A549 treated with AZD9567 at 1 μM for 4 hours (cell line): Measurements from ENCODE around the gene NOL6. TPM values are rescaled to one million over a fixed set of nuclear protein-coding genes. Genes with fewer than 3 reads are reported as not detected.

Source experiments
- total RNA-seq: library from RNA; stranded (reverse); fragments of 200-300 nt; extraction: Qiagen RNA extraction; gene quantifications from 5 replicates; pipeline ENCODE4 v1.2.3, GENCODE V29; 2022; ENCODE audit not compliant: insufficient read depth

NOL6 gene
- total RNA-seq, result 65.8 to 78.8 TPM (median 72.5 TPM) in 5 replicates

DNA sequence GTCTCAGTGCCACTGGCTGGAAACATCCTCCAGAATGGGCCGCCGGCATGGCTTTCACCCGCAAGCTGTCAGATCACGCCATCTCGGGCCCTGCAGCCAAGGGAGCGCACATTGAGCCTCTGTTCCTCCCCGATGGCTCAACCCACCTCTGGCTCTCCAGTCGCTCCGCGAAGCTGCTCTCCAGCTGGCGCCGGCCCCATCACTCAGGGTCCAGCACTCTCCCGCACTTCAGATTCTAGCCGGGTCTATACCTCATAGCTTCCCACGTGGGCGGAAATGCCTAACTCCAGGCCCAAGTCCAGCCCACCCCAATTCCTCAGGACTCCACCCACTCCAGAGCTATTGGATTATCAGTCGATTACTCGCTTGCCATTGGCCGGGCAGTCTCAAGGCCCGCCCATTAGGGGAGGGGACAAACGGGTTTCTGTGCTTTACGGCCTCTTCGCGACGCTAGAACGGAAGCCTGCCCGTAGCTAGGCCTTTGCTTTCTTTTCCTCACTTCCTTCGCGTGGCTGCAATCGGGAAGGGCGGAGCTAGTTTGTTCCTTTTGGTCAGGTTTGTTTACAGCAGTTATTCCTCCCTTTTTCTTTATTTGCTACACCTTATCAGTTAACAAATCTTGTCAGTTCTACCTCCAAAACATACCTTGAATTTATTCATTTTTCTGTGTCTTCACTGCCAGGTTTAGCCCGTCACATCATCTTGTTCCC lies at the start of gene NOL6:
Gene NOL6, minus strand, starts transcription at position 282 of the 710 bp plus-strand sequence. Its CDS starts 82 bp downstream, at position 200.

GRCh38 chr9:33446946-33447798 lies 26.6 kb downstream of the NOL6 start, which contains the start of gene AQP3:
Gene AQP3 (minus strand): TSS chr9:33447593. CDS start chr9:33447530, 63 bp downstream.

Other genes with a start within 250 kb of the NOL6 start
- not detected in 5 replicates for gene SPINK4, start 233.8 kb downstream of the NOL6 start, total RNA-seq
- gene BAG1, start 209.2 kb downstream of the NOL6 start, total RNA-seq, result 125 to 134 TPM (median 131 TPM) in 5 replicates
- gene CHMP5, start 208.9 kb downstream of the NOL6 start, total RNA-seq, result 65.4 to 76.6 TPM (median 74.4 TPM) in 5 replicates
- 28.5 to 40.8 TPM (median 29.2 TPM) in 5 replicates for gene NFX1, start 183.4 kb downstream of the NOL6 start, total RNA-seq
- 0.37 to 0.56 TPM (median 0.43 TPM) in 4 of 5 replicates, not detected in the other for gene AQP7, start 71.4 kb downstream of the NOL6 start, total RNA-seq
- 8.1 to 19.4 TPM (median 17.0 TPM) in 5 replicates for gene AQP3, start 26.3 kb downstream of the NOL6 start, total RNA-seq
- gene ANKRD18B, start 50.3 kb upstream of the NOL6 start, total RNA-seq, result 2.4 to 8.7 TPM (median 7.2 TPM) in 5 replicates